K562 treated with DMSO at 1 percent for 24 hours (cell line): ENCODE data around the gene EEF2K. TPM values are rescaled to one million over a fixed set of nuclear protein-coding genes. Genes with fewer than 3 reads are reported as not detected.

Experiments
- total RNA-seq: library from RNA; unstranded; fragments of 300-600 nt; gene quantifications from 2 replicates; pipeline ENCODE4 v1.2.3, GENCODE V29; 2022; ENCODE audit warnings: low read depth; ENCODE audit not compliant: insufficient read depth

The EEF2K gene
- 19.0 and 21.1 TPM in 2 replicates for total RNA-seq

GRCh38 chr16:22206013-22206841 lies at the start of gene EEF2K:
Gene EEF2K (plus strand): TSS chr16:22206278. CDS start chr16:22225730, 19,452 bp downstream.

GRCh38 chr16:22161999-22162655 lies 44.0 kb upstream of the EEF2K start, which contains the start of gene SDR42E2:
Gene SDR42E2 (plus strand): TSS chr16:22162506. CDS start chr16:22165583, 3,077 bp downstream.

GRCh38 chr16:22297114-22297870 lies 91.2 kb downstream of the EEF2K start, which contains the start of gene POLR3E:
Gene POLR3E (plus strand): TSS chr16:22297409. CDS start chr16:22302969, 5,560 bp downstream.

Other genes starting within 250 kb of the EEF2K start
- gene PDZD9, start 205.2 kb upstream of the EEF2K start, total RNA-seq = not detected in 2 replicates
- gene MOSMO, start 198.2 kb upstream of the EEF2K start, total RNA-seq = 5.7 and 6.0 TPM in 2 replicates
- gene VWA3A, start 113.7 kb upstream of the EEF2K start, total RNA-seq = 0.05 TPM in 1 of 2 replicates, not detected in the other
- not detected in 2 replicates for gene SDR42E2, start 43.8 kb upstream of the EEF2K start, total RNA-seq
- gene POLR3E, start 91.1 kb downstream of the EEF2K start, total RNA-seq = 47.3 and 51.8 TPM in 2 replicates
- gene CDR2, start 168.3 kb downstream of the EEF2K start, total RNA-seq = 23.1 and 24.8 TPM in 2 replicates